HepG2 (cell line): ENCODE measurements around the gene GLTPD2. TPM values are rescaled to one million over a fixed set of nuclear protein-coding genes. Genes with fewer than 3 reads are reported as not detected.

Experiments used
- CREM ChIP-seq, 2 experiments: sonication (generic) in 1 of 2; formaldehyde crosslinking in 1 of 2; IDR thresholded peaks; 2 replicates each; pipeline versions ENCODE4 v1.4.0 to v1.6.1; 2016 to 2020; ENCODE audit warnings: antibody characterized with exemption in 1 of 2, mild to moderate bottlenecking in 1 of 2, missing genetic modification reagents in 1 of 2
- ETV5 ChIP-seq: IDR thresholded peaks from 2 replicates; pipeline ENCODE4 v1.6.1; 2018; ENCODE audit warnings: missing biosample characterization, missing genetic modification reagents, inconsistent platforms, borderline replicate concordance
- ETV6 ChIP-seq: sonication (generic); formaldehyde crosslinking; conservative IDR thresholded peaks from 2 replicates; pipeline ENCODE4 v1.4.0; 2020; ENCODE audit warnings: missing genetic modification reagents
- GFI1 ChIP-seq: sonication (generic); formaldehyde crosslinking; IDR thresholded peaks from 2 replicates; pipeline ENCODE4 v1.5.0; 2020; ENCODE audit warnings: missing genetic modification reagents, mild to moderate bottlenecking, borderline replicate concordance
- GLI4 ChIP-seq: sonication (generic); formaldehyde crosslinking; IDR thresholded peaks from 2 replicates; pipeline ENCODE4 v1.5.1; 2020; ENCODE audit warnings: missing genetic modification reagents, mild to moderate bottlenecking, moderate library complexity, borderline replicate concordance
- GMEB2 ChIP-seq: IDR thresholded peaks from 2 replicates; pipeline ENCODE4 v1.6.1; 2016; ENCODE audit warnings: missing biosample characterization, missing genetic modification reagents, low read depth
- HINFP ChIP-seq: sonication (generic); formaldehyde crosslinking; IDR thresholded peaks from 2 replicates; pipeline ENCODE4 v1.4.0; 2020; ENCODE audit warnings: low read depth, mild to moderate bottlenecking, missing genetic modification reagents
- IRF9 ChIP-seq: sonication (generic); formaldehyde crosslinking; IDR thresholded peaks from 2 replicates; pipeline ENCODE4 v1.8.0; 2022; ENCODE audit warnings: missing genetic modification reagents, mild to moderate bottlenecking, borderline replicate concordance
- JUNB ChIP-seq: sonication (generic); formaldehyde crosslinking; IDR thresholded peaks from 2 replicates; pipeline ENCODE4 v1.8.0; 2022; ENCODE audit warnings: missing genetic modification reagents, mild to moderate bottlenecking, borderline replicate concordance
- JUND ChIP-seq: sonication (generic); formaldehyde crosslinking; IDR thresholded peaks from 2 replicates; pipeline ENCODE4 v1.8.0; 2022; ENCODE audit warnings: mild to moderate bottlenecking, missing genetic modification reagents
- KDM2A ChIP-seq: sonication (generic); formaldehyde crosslinking; IDR thresholded peaks from 2 replicates; pipeline ENCODE4 v1.4.0; 2020; ENCODE audit warnings: low read depth, missing genetic modification reagents, borderline replicate concordance
- MXD3 ChIP-seq: IDR thresholded peaks from 2 replicates; pipeline ENCODE4 v1.6.1; 2016; ENCODE audit warnings: mild to moderate bottlenecking, missing biosample characterization, missing genetic modification reagents
- NFYC ChIP-seq: IDR thresholded peaks from 2 replicates; pipeline ENCODE4 v1.6.1; 2016; ENCODE audit warnings: missing genetic modification reagents, missing compliant biosample characterization
- NR1H2 ChIP-seq: sonication (generic); formaldehyde crosslinking; IDR thresholded peaks from 2 replicates; pipeline ENCODE4 v1.8.1; 2022; ENCODE audit warnings: low read depth, missing genetic modification reagents, borderline replicate concordance
- PCBP2 ChIP-seq: fragments of 200-400 bp; formaldehyde crosslinking; optimal IDR thresholded peaks from 2 replicates; pipeline ENCODE3; 2018; ENCODE audit warnings: low read length, low read depth; ENCODE audit not compliant: poor library complexity, severe bottlenecking
- TOPORS ChIP-seq: sonication (generic); formaldehyde crosslinking; IDR thresholded peaks from 2 replicates; pipeline ENCODE4 v1.8.0; 2023; ENCODE audit warnings: mild to moderate bottlenecking, missing genetic modification reagents
- ZFY ChIP-seq: sonication (generic); formaldehyde crosslinking; IDR thresholded peaks from 2 replicates; pipeline ENCODE4 v1.4.0; 2020; ENCODE audit warnings: missing genetic modification reagents
- ZKSCAN1 ChIP-seq: fragments of 150-350 bp; IDR thresholded peaks from 2 replicates; pipeline ENCODE4 v1.6.1; 2014; ENCODE audit warnings: low read length
- ZMYM2 ChIP-seq: sonication (generic); formaldehyde crosslinking; IDR thresholded peaks from 2 replicates; pipeline ENCODE4 v1.8.0; 2022; ENCODE audit warnings: mild to moderate bottlenecking, missing genetic modification reagents
- ZNF296 ChIP-seq: sonication (generic); formaldehyde crosslinking; conservative IDR thresholded peaks from 2 replicates; pipeline ENCODE4 v1.5.0; 2020; ENCODE audit warnings: mild to moderate bottlenecking, missing genetic modification reagents
- ZNF382 ChIP-seq: sonication (generic); formaldehyde crosslinking; IDR thresholded peaks from 2 replicates; pipeline ENCODE4 v1.5.0; 2020; ENCODE audit warnings: missing genetic modification reagents, mild to moderate bottlenecking, borderline replicate concordance
- ZNF569 ChIP-seq: sonication (generic); formaldehyde crosslinking; IDR thresholded peaks from 2 replicates; pipeline ENCODE4 v1.5.0; 2020; ENCODE audit warnings: mild to moderate bottlenecking, missing genetic modification reagents, moderate library complexity, borderline replicate concordance
- ZNF782 ChIP-seq: sonication (generic); formaldehyde crosslinking; IDR thresholded peaks from 2 replicates; pipeline ENCODE4 v1.4.0; 2020; ENCODE audit warnings: missing genetic modification reagents, mild to moderate bottlenecking, borderline replicate concordance
- ZNF879 ChIP-seq: sonication (generic); formaldehyde crosslinking; IDR thresholded peaks from 2 replicates; pipeline ENCODE4 v1.8.1; 2023; ENCODE audit warnings: missing genetic modification reagents
- ZNF891 ChIP-seq: sonication (generic); formaldehyde crosslinking; IDR thresholded peaks from 2 replicates; pipeline ENCODE4 v1.5.0; 2020; ENCODE audit warnings: mild to moderate bottlenecking, missing genetic modification reagents
- ZSCAN22 ChIP-seq: sonication (generic); formaldehyde crosslinking; IDR thresholded peaks from 2 replicates; pipeline ENCODE4 v1.4.0; 2020; ENCODE audit warnings: mild to moderate bottlenecking, missing genetic modification reagents
- polyA plus RNA-seq, 8 experiments: library from polyadenylated mRNA; depleted of rRNA in 3 of 8; stranded (reverse) in 7 of 8; unstranded in 1 of 8; fragments of >200 nt; fragmentation: Illumina TruSeq in 4 of 8; extraction: Trizol in 4 of 8; gene quantifications; 2 replicates each; pipeline versions ENCODE4 v1.2.1 to v1.2.3, GENCODE V29; 2011 to 2016; ENCODE audit warnings: low read depth in 4 of 8, missing spikeins in 1 of 8, mixed read lengths in 1 of 8; ENCODE audit not compliant: insufficient read depth in 1 of 8
- total RNA-seq, 5 experiments: library from RNA; depleted of rRNA; stranded (reverse); fragments of >200 nt; fragmentation: Illumina TruSeq; extraction: Trizol; gene quantifications; 2 replicates each; pipeline ENCODE4 v1.2.3, GENCODE V29; 2016; ENCODE audit warnings: low read depth in 1 of 5

The GLTPD2 gene
- total and polyA plus RNA-seq, 2 of the 13 experiments (the other 11 are each of a cell fraction or from before 2014, with no cell fraction given): 7.5 to 12.9 TPM

GRCh38 chr17:4739122-4740024 is 49.4 kb upstream of the GLTPD2 start, which contains the start of the genes CXCL16 and ZMYND15 (continued):
- TF ChIP-seq ZNF382 (CRISPR knock-in tag) (no peak), IRF9 (0 out of 2 replicates have a peak, but pooled peaks have one; percentile 38), ZNF569 (CRISPR knock-in tag) (no peak), JUNB (CRISPR knock-in tag) (no peak), ZNF296 (CRISPR knock-in tag) (no peak), ZSCAN22 (CRISPR knock-in tag) (peak; percentile 65; the same call in 1 of the 2 replicates), GLI4 (CRISPR knock-in tag) (no peak), ETV6 (no peak), PCBP2 (no peak), ZKSCAN1 (no peak), ZMYM2 (CRISPR knock-in tag) (no peak), TOPORS (CRISPR knock-in tag) (no peak), GMEB2 (no peak), CREM (IDR thresholded peaks at IDR 0.05) (no peak), CREM (CRISPR knock-in tag; IDR thresholded peaks at IDR 0.05) (no peak), ETV5 (CRISPR knock-in tag) (no peak), JUND (CRISPR knock-in tag) (no peak), KDM2A (CRISPR knock-in tag) (no peak), ZFY (peak; percentile 60), NFYC (CRISPR knock-in tag) (no peak), GFI1 (CRISPR knock-in tag) (no peak), NR1H2 (peak; percentile 44; the same call in 1 of the 2 replicates), ZNF879 (CRISPR knock-in tag) (no peak), ZNF891 (CRISPR knock-in tag) (peak; percentile 50; the same call in 1 of the 2 replicates), ZNF782 (CRISPR knock-in tag) (peak; percentile 76; the same call in 1 of the 2 replicates), MXD3 (CRISPR knock-in tag) (no peak; the same call in 1 of the 2 replicates), HINFP (CRISPR knock-in tag) (peak; percentile 17)
